Measurements from ENCODE around the gene DNAH9.

The DNAH9 gene

GRCh38 chr17:11996722-11997146, 398.5 kb downstream of the DNAH9 start:
- TF ChIP-seq CTCF (IDR thresholded peaks at IDR 0.05; ENCODE audit: low read depth, low read length): no peak
- peak overlapping the region; percentile 93 for H3K4me3 ChIP-seq (ENCODE audit: low read depth, low read length)
- DNase-seq (ENCODE audit: low read depth, low spot score): no peak
- in situ Hi-C loops (cut with HindIII; ENCODE audit: low sequenced_read_pairs): no loop called here

DNA sequence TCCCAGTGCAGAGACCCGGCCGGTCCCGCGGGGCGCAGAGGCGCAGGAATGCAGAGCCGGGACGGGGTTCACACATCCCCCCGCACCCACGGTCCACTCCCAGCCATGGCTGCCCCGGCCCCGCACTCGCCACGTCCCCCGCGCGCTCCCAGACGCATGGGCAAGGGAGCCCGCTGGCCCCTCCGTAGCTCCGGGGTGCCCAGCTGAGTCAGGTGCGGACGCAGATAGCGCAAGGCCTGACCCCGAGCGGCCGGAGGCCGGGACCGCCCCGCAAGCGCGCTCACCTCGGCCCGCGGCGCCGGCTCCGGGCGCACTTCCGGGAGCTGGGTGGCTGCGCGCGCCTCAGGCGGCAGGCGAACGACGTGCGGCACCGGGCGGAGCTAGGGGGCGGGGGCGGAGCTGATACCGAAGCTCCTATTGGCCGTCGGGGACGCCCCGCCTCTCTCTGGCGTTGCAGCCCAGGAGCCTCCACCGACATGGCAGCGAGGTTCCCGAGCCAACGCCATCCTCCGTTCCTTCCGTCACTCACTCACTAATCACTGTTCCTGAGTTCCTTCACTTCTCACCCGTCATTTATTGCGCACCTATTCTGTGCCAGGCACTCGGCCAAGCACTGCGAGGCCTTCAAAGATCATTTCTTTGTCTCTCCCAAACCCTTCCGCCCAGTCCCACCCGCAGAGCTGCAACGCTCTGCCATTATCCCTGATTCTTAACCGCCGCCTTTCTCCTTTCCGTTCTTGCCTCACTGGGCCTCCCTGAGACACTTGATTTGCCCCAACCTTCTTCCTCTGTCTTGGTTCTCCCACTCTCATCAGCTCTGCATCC, 399.1 kb downstream of the DNAH9 start, which contains the start of gene ZNF18:
Gene ZNF18, minus strand, starts transcription at position 329 of the 825 bp plus-strand sequence. CDS start 4,646 bp downstream, outside the sequence.
- in situ Hi-C loops (cut with HindIII; ENCODE audit: low sequenced_read_pairs): no loop called here
- no peak for TF ChIP-seq CTCF (IDR thresholded peaks at IDR 0.05; ENCODE audit: low read depth, low read length)
- H3K4me3 ChIP-seq (ENCODE audit: low read depth, low read length): peak within 1 kb of the TSS; percentile 93
- DNase-seq (ENCODE audit: low read depth, low spot score): peak; percentile 93

GRCh38 chr17:11997972-11998233, 399.6 kb downstream of the DNAH9 start:
- peak overlapping the region; percentile 93 for H3K4me3 ChIP-seq (ENCODE audit: low read depth, low read length)
- no peak for TF ChIP-seq CTCF (IDR thresholded peaks at IDR 0.05; ENCODE audit: low read depth, low read length)
- in situ Hi-C loops (cut with HindIII; ENCODE audit: low sequenced_read_pairs): no loop called here
- DNase-seq (ENCODE audit: low read depth, low spot score): no peak

DNA sequence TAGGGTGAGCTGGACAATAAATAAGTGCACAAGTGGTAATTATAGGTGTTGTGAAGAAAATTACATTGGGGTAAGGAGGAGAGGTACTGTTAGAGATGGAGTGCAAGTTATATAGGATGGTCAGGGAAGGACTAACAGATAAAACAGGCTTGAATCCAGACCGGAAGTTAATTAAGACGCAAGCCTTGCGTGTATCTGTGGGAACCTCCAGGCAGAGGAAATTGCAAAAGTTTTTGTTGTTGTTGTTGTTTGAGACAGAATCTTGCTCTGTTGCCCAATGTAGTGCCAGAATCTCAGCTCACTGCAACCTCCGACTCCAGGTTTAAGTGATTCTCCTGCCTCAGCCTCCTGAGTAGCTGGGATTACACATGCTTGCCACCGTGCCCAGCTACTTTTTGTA, 401.4 kb downstream of the DNAH9 start:
- no peak overlapping the region for H3K4me3 ChIP-seq (ENCODE audit: low read depth, low read length)
- TF ChIP-seq CTCF (IDR thresholded peaks at IDR 0.05; ENCODE audit: low read depth, low read length): no peak
- in situ Hi-C loops (cut with HindIII; ENCODE audit: low sequenced_read_pairs): no loop called here
- no peak for DNase-seq (ENCODE audit: low read depth, low spot score)

- in situ Hi-C loops (cut with HindIII; ENCODE audit: low sequenced_read_pairs): no loop called here
- no peak for TF ChIP-seq CTCF (IDR thresholded peaks at IDR 0.05; ENCODE audit: low read depth, low read length)
- no peak overlapping the region for H3K4me3 ChIP-seq (ENCODE audit: low read depth, low read length)
- no peak for DNase-seq (ENCODE audit: low read depth, low spot score)
Measured at GRCh38 chr17:12007466-12007865, 409.2 kb downstream of the DNAH9 start.
